Measurements from ENCODE around the gene RCAN2.

- no peak for TF ChIP-seq POLR2AphosphoS5 (IDR thresholded peaks at IDR 0.05; ENCODE audit: low read depth, low read length)
- no peak for TF ChIP-seq POLR2A (IDR thresholded peaks at IDR 0.05; ENCODE audit: low read depth, low read length)
- no peak for TF ChIP-seq TAF1 (IDR thresholded peaks at IDR 0.05; ENCODE audit: borderline replicate concordance, low read depth, low read length)
Measured at GRCh38 chr6:46186583-46186982, 304.7 kb downstream of the RCAN2 start.

All from GM12892 (cell line).